ENCODE measurements around the gene RBMS1. TPM values are rescaled to one million over a fixed set of nuclear protein-coding genes. Genes with fewer than 3 reads are reported as not detected.

Gene RBMS1
- polyA plus RNA-seq, 1 donor from 2014 or later = 8.4 TPM

GRCh38 chr2:160429248-160430000, 64.2 kb downstream of the RBMS1 start:
- Histone ChIP-seq H3K9ac (ENCODE audit: low read length) (no peak overlapping the region), H3K79me2 (replicated peaks; ENCODE audit: insufficient read depth, low read length) (no peaks in the 10 kb centered on the region), H3K9me3 (ENCODE audit: low read length) (no peaks in the 10 kb centered on the region), H3K36me3 (ENCODE audit: insufficient read depth, low read length) (no peaks in the 10 kb centered on the region), H2AFZ (ENCODE audit: low read depth, low read length) (no peak overlapping the region), H3K27me3 (ENCODE audit: insufficient read depth, low read depth, low read length) (no peaks in the 10 kb centered on the region), H3K9me2 (ENCODE audit: insufficient read depth, low read length) (no peaks in the 10 kb centered on the region), H3K4me3 (ENCODE audit: low read length) (no peak overlapping the region), H3K27ac (ENCODE audit: low read length) (no peak overlapping the region), H3F3A (ENCODE audit: insufficient read depth, low read length, poor library complexity, severe bottlenecking) (no peaks in the 10 kb centered on the region), H4K20me1 (ENCODE audit: insufficient read depth) (no peaks in the 10 kb centered on the region), H3K4me2 (ENCODE audit: low read length) (no peak overlapping the region)
- TF ChIP-seq RAD21 (conservative IDR thresholded peaks at IDR 0.05) (peak; percentile 60), CTCF (IDR thresholded peaks at IDR 0.05; ENCODE audit: poor library complexity, severe bottlenecking) (peak; percentile 71), MXI1 (conservative IDR thresholded peaks at IDR 0.05; ENCODE audit: poor library complexity, severe bottlenecking) (no peak), SMC3 (conservative IDR thresholded peaks at IDR 0.05; ENCODE audit: poor library complexity) (peak; percentile 69), POLR2AphosphoS5 (IDR thresholded peaks at IDR 0.05) (no peak), EZH2 (IDR thresholded peaks at IDR 0.05; ENCODE audit: borderline replicate concordance, insufficient read depth, low read length, poor library complexity, severe bottlenecking) (no peak), TAF1 (IDR thresholded peaks at IDR 0.05; ENCODE audit: low read depth) (no peak), EP300 (conservative IDR thresholded peaks at IDR 0.05; ENCODE audit: poor library complexity, severe bottlenecking) (no peak)

- no peaks in the 10 kb centered on the region for H4K20me1 ChIP-seq (ENCODE audit: insufficient read depth)
- H3K4me2 ChIP-seq (ENCODE audit: low read length) = no peak overlapping the region
- no peaks in the 10 kb centered on the region for H3K36me3 ChIP-seq (ENCODE audit: insufficient read depth, low read length)
- H3K27me3 ChIP-seq (ENCODE audit: insufficient read depth, low read depth, low read length) = no peaks in the 10 kb centered on the region
- no peaks in the 10 kb centered on the region for H3K9me2 ChIP-seq (ENCODE audit: insufficient read depth, low read length)
- H3K9me3 ChIP-seq (ENCODE audit: low read length) = no peaks in the 10 kb centered on the region
- TF ChIP-seq RAD21 (conservative IDR thresholded peaks at IDR 0.05) = no peak
- TF ChIP-seq EZH2 (IDR thresholded peaks at IDR 0.05; ENCODE audit: borderline replicate concordance, insufficient read depth, low read length, poor library complexity, severe bottlenecking) = no peak
- TF ChIP-seq EP300 (conservative IDR thresholded peaks at IDR 0.05; ENCODE audit: poor library complexity, severe bottlenecking) = no peak
- TF ChIP-seq REST (IDR thresholded peaks at IDR 0.05; ENCODE audit: borderline replicate concordance) = no peak
- no peak for TF ChIP-seq SMC3 (conservative IDR thresholded peaks at IDR 0.05; ENCODE audit: poor library complexity)
- no peak for TF ChIP-seq MXI1 (conservative IDR thresholded peaks at IDR 0.05; ENCODE audit: poor library complexity, severe bottlenecking)
- TF ChIP-seq TAF1 (IDR thresholded peaks at IDR 0.05; ENCODE audit: low read depth) = no peak
- TF ChIP-seq CTCF (IDR thresholded peaks at IDR 0.05; ENCODE audit: poor library complexity, severe bottlenecking) = no peak
- no peak for TF ChIP-seq POLR2AphosphoS5 (IDR thresholded peaks at IDR 0.05)
- no peaks in the 10 kb centered on the region for H3F3A ChIP-seq (ENCODE audit: insufficient read depth, low read length, poor library complexity, severe bottlenecking)
- H3K4me3 ChIP-seq (ENCODE audit: low read length) = no peak overlapping the region
- no peak overlapping the region for H3K27ac ChIP-seq (ENCODE audit: low read length)
- H2AFZ ChIP-seq (ENCODE audit: low read depth, low read length) = no peak overlapping the region
- H3K79me2 ChIP-seq (replicated peaks; ENCODE audit: insufficient read depth, low read length) = no peaks in the 10 kb centered on the region
- no peak overlapping the region for H3K9ac ChIP-seq (ENCODE audit: low read length)
These were observed 65.2 kb downstream of the RBMS1 start for GRCh38 chr2:160428405-160428763.

All from neural cell (in vitro differentiated cells).